NT2/D1 (cell line): ENCODE results near the gene USP14.

Experiments
- DNase-seq: peaks from one replicate; pipeline ENCODE4 v3.0.0-alpha.2; 2011; ENCODE audit warnings: low read depth, low spot score
- H3K27me3 ChIP-seq: 2 replicates; pipeline ENCODE4 v1.6.0; 2011; ENCODE audit warnings: mild to moderate bottlenecking; ENCODE audit not compliant: insufficient read length, insufficient read depth
- H3K36me3 ChIP-seq: 2 replicates; pipeline ENCODE4 v1.6.1; 2011; ENCODE audit warnings: mild to moderate bottlenecking, low read length, mixed read lengths; ENCODE audit not compliant: insufficient read depth, insufficient read length
- H3K4me1 ChIP-seq: 2 replicates; pipeline ENCODE4 v1.5.1; 2011; ENCODE audit not compliant: insufficient read depth, insufficient read length
- H3K4me3 ChIP-seq: 2 replicates; pipeline ENCODE4 v1.5.1; 2011; ENCODE audit warnings: low read depth; ENCODE audit not compliant: insufficient read length
- H3K9ac ChIP-seq: 2 replicates; pipeline ENCODE4 v1.6.0; 2011; ENCODE audit warnings: low read depth; ENCODE audit not compliant: insufficient read length
- H3K9me3 ChIP-seq: 2 replicates; pipeline ENCODE4 v1.5.1; 2011; ENCODE audit warnings: mild to moderate bottlenecking, low read length; ENCODE audit not compliant: insufficient read depth
- SUZ12 ChIP-seq: IDR thresholded peaks from 2 replicates; pipeline ENCODE4 v1.6.1; 2011; ENCODE audit not compliant: insufficient read length, insufficient read depth; ENCODE audit errors: extremely low read depth
- YY1 ChIP-seq: IDR thresholded peaks from 2 replicates; pipeline ENCODE4 v1.6.1; 2011; ENCODE audit not compliant: insufficient read length, insufficient read depth
- ZNF274 ChIP-seq: IDR thresholded peaks from 2 replicates; pipeline ENCODE4 v1.6.1; 2011; ENCODE audit warnings: mild to moderate bottlenecking, low read depth, low read length

The USP14 gene

GRCh38 chr18:248053-248452 is 89.7 kb downstream of the USP14 start:
- Histone ChIP-seq H3K9me3 (no peaks in the 10 kb centered on the region), H3K4me1 (no peaks in the 10 kb centered on the region), H3K27me3 (no peaks in the 10 kb centered on the region), H3K4me3 (no peak overlapping the region), H3K9ac (no peak overlapping the region), H3K36me3 (peaks cover 64% of the 10 kb centered on the region)
- DNase-seq, result no peak
- TF ChIP-seq SUZ12 (no peak), ZNF274 (no peak), YY1 (no peak)

- Histone ChIP-seq H3K27me3 (no peaks in the 10 kb centered on the region), H3K4me1 (no peaks in the 10 kb centered on the region), H3K9me3 (no peaks in the 10 kb centered on the region), H3K36me3 (peaks cover 71% of the 10 kb centered on the region), H3K9ac (no peak overlapping the region), H3K4me3 (no peak overlapping the region)
- TF ChIP-seq SUZ12 (no peak), YY1 (no peak), ZNF274 (no peak)
- no peak for DNase-seq
These were observed 92.3 kb downstream of the USP14 start for GRCh38 chr18:250685-251084.

- Histone ChIP-seq H3K27me3 (no peaks in the 10 kb centered on the region), H3K9ac (no peak overlapping the region), H3K4me1 (no peaks in the 10 kb centered on the region), H3K36me3 (peaks cover 71% of the 10 kb centered on the region), H3K4me3 (no peak overlapping the region), H3K9me3 (no peaks in the 10 kb centered on the region)
- DNase-seq, result no peak
- TF ChIP-seq ZNF274 (no peak), SUZ12 (no peak), YY1 (no peak)
These were observed 93.2 kb downstream of the USP14 start for GRCh38 chr18:251572-251971.

GRCh38 chr18:253121-253520 is 94.8 kb downstream of the USP14 start:
- H3K36me3 ChIP-seq, result peaks cover 70% of the 10 kb centered on the region
- no peak overlapping the region for H3K4me3 ChIP-seq
- DNase-seq, result no peak
- TF ChIP-seq YY1 (no peak), ZNF274 (no peak), SUZ12 (no peak)
- H3K4me1 ChIP-seq, result no peaks in the 10 kb centered on the region
- no peaks in the 10 kb centered on the region for H3K9me3 ChIP-seq
- H3K27me3 ChIP-seq, result no peaks in the 10 kb centered on the region
- no peak overlapping the region for H3K9ac ChIP-seq

GRCh38 chr18:255171-255570 is 96.8 kb downstream of the USP14 start:
- Histone ChIP-seq H3K36me3 (peaks cover 72% of the 10 kb centered on the region), H3K4me3 (no peak overlapping the region), H3K9me3 (no peaks in the 10 kb centered on the region), H3K27me3 (no peaks in the 10 kb centered on the region), H3K4me1 (no peaks in the 10 kb centered on the region), H3K9ac (no peak overlapping the region)
- no peak for TF ChIP-seq YY1
- TF ChIP-seq SUZ12, result no peak
- no peak for TF ChIP-seq ZNF274
- no peak for DNase-seq

GRCh38 chr18:260547-260946 is 102.2 kb downstream of the USP14 start:
- TF ChIP-seq SUZ12, result no peak
- no peak for TF ChIP-seq ZNF274
- no peak for TF ChIP-seq YY1
- no peak for DNase-seq
- H3K36me3 ChIP-seq, result peaks cover 76% of the 10 kb centered on the region

GRCh38 chr18:261398-262073 is 103.2 kb downstream of the USP14 start:
- H3K9ac ChIP-seq, result no peak overlapping the region
- no peaks in the 10 kb centered on the region for H3K27me3 ChIP-seq
- H3K9me3 ChIP-seq, result no peaks in the 10 kb centered on the region
- no peaks in the 10 kb centered on the region for H3K4me1 ChIP-seq
- no peak for DNase-seq
- H3K4me3 ChIP-seq, result no peak overlapping the region
- peaks cover 74% of the 10 kb centered on the region for H3K36me3 ChIP-seq
- TF ChIP-seq YY1 (no peak), ZNF274 (no peak), SUZ12 (no peak)

More at GRCh38 chr18:260547-260946, 102.2 kb downstream of the USP14 start:
- H3K4me1 ChIP-seq, result no peaks in the 10 kb centered on the region
- H3K27me3 ChIP-seq, result no peaks in the 10 kb centered on the region
- no peak overlapping the region for H3K4me3 ChIP-seq
- H3K9ac ChIP-seq, result no peak overlapping the region
- no peaks in the 10 kb centered on the region for H3K9me3 ChIP-seq
